ENCODE measurements around the gene DRAM2.

DRAM2 gene

DNA sequence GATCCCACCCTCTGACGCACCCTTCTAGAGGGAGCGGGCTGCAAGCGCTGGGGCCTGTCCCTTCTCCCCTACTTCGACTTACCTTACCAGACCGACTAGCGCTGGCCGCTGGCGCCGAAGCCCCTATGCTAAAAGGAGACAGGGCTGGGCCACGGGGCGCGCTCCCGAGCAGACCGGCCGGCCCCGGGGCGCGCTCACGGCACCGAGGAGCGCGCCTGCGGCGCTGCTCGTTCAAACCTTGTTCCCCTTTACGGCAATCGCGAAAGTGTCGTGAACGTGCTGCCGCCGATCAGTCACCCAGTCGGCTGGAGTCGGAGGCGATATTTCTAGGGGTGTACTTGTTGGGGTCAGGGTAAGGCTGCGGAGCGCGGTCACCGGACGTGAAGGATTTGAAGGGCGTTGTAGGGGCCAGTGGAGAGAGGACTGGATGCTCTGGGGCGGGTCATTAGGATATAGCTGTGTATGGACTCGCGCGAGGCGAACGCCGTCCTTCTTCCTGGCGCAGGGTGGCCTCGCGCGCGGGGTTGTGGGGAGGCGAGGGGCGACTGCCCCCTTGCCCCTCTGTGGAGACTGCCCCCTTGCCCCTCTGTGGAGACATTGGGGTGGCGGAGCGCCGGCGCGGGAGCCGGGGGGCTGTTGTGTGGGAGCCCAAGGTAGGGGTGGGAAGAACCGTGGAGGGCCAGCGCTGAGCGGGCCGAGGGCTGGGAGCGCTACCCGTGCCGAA is at the start of gene DRAM2, which contains the start of gene CEPT1:
Gene DRAM2, minus strand, starts transcription at position 138 of the 724 bp plus-strand sequence. CDS start 8,539 bp downstream, outside the sequence.
Gene CEPT1, plus strand, starts transcription at position 268 of the 724 bp plus-strand sequence. CDS start 7,492 bp downstream, outside the sequence.
- Mint-ChIP-seq H3K27ac (peak within 1 kb of the TSS; percentile 97), H3K36me3 (ENCODE audit: low read depth) (peaks cover 22% of the 10 kb centered on the region), H3K27me3 (ENCODE audit: low read depth) (no peaks in the 10 kb centered on the region), H3K9me3 (no peaks in the 10 kb centered on the region), H3K4me1 (ENCODE audit: low read depth) (peaks cover 32% of the 10 kb centered on the region), H3K4me3 (peak within 1 kb of the TSS; percentile 95)
- DNase-seq (ENCODE audit: low spot score) = peak; percentile 93

DNA sequence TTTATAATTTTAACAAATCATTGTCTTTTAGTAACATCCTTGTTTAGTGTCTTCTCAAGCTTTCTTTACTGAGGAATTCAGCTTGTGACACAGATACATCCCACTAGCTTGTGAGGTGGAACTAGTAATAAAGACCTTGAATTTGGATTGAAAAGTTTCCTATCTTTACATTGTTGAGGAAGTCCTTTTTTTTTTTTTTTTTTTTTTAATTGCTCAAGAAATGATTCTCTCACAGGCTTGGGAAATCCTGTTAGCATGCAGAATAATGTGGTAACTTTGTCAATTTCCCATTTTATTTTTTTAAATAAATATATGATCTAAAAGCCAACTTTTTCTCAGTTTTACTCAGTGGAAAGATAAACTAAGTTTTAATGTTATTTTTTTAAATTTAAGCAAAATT is 44.8 kb upstream of the DRAM2 start:
- H3K36me3 Mint-ChIP-seq (ENCODE audit: low read depth) = peaks cover 75% of the 10 kb centered on the region

DNA sequence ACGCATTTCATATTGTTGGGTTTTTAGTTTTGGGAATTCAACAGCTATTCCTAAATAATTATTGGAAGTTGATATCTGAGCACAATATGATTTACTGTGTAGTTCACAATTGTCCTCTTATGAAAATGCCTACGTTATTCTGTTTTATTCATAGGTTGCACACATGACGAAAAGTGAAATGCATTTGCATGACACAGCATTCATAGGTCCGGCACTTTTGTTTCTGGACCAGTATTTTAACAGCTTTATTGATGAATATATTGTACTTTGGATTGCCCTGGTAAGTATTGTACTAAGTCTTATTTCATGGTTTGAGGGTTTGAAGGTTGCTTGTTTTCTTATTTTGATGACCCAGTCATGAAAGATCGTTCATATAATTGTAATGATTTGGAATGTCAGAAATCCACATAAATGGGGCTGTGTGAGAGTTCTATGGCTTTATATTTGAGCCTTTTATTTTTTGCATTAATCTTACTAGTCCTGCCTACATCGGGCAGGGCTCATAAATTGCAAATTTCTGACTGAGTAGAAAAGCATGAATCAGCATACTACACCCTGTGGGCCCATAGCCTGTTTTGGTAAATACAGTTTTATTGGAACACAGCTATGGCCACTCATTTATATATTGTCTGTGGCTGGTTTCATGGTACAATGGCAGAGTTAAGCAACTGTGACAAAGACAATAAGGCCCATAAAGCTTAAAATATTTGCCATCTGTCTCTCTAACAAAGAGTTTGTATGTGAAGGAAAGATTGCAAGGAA is 43.6 kb upstream of the DRAM2 start:
- no peaks in the 10 kb centered on the region for H3K27me3 Mint-ChIP-seq (ENCODE audit: low read depth)

More for the DNA sequence above, 44.8 kb upstream of the DRAM2 start:
- H3K4me1 Mint-ChIP-seq (ENCODE audit: low read depth) = peaks cover 25% of the 10 kb centered on the region
- H3K9me3 Mint-ChIP-seq = no peaks in the 10 kb centered on the region
- H3K27me3 Mint-ChIP-seq (ENCODE audit: low read depth) = no peaks in the 10 kb centered on the region
- H3K4me3 Mint-ChIP-seq = no peak overlapping the region
- H3K27ac Mint-ChIP-seq = no peak overlapping the region
- no peak for DNase-seq (ENCODE audit: low spot score)

DNA sequence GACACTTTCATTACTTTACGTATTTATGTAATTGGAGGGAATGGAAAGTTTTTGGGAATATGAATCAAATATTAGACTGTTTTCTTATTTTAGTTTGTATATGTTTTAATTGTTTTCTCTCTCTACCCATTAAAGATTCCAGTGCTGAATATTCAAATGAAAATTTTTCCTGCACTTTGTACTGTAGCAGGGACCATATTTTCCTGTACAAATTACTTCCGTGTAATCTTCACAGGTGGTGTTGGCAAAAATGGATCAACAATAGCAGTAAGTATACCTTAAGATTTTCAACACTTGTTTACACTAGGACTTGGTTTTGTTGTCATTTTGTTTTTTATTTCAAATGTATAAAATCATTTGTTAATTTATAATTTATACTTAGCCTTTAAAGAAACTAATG is 42.2 kb upstream of the DRAM2 start:
- Mint-ChIP-seq H3K27me3 (ENCODE audit: low read depth) (no peaks in the 10 kb centered on the region), H3K36me3 (ENCODE audit: low read depth) (peaks cover 66% of the 10 kb centered on the region), H3K27ac (no peak overlapping the region), H3K4me1 (ENCODE audit: low read depth) (peaks cover 16% of the 10 kb centered on the region), H3K4me3 (no peak overlapping the region), H3K9me3 (no peaks in the 10 kb centered on the region)
- no peak for DNase-seq (ENCODE audit: low spot score)

More for the DNA sequence above, 43.6 kb upstream of the DRAM2 start:
- peaks cover 71% of the 10 kb centered on the region for H3K36me3 Mint-ChIP-seq (ENCODE audit: low read depth)
- H3K9me3 Mint-ChIP-seq = no peaks in the 10 kb centered on the region
- H3K4me1 Mint-ChIP-seq (ENCODE audit: low read depth) = peaks cover 18% of the 10 kb centered on the region
- DNase-seq (ENCODE audit: low spot score) = no peak
- peak overlapping the region; percentile 56 for H3K27ac Mint-ChIP-seq
- no peak overlapping the region for H3K4me3 Mint-ChIP-seq

DNA sequence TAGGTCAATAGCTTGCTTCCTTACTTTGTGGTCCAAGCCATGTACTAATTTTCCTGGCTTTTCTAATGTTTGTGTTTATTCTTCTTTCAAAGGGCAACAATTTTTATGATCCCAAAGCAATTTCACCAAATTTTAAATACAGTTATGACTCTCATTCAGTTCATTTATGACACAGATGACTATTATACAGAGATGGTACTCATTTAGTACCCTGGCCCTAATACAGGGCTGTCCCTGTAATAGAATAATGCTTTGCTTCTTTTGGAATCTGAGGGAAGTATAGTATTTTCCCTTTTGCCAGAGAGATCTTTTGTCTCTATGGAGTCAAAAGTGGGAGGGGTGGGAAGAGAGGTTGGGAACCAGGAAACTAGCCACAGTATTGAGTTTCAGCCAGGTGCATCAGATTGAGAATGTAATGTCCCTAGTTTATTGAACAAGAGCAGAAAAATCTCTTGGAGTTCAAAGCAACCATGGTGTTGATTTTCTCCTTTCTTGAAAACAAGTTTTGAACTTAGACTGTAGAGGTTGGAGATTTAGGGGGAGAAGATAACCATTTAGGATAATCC is 40.2 kb upstream of the DRAM2 start:
- H3K4me3 Mint-ChIP-seq = no peak overlapping the region
- peaks cover 54% of the 10 kb centered on the region for H3K36me3 Mint-ChIP-seq (ENCODE audit: low read depth)
- DNase-seq (ENCODE audit: low spot score) = no peak
- H3K27ac Mint-ChIP-seq = no peak overlapping the region
- peaks cover 7% of the 10 kb centered on the region for H3K4me1 Mint-ChIP-seq (ENCODE audit: low read depth)
- no peaks in the 10 kb centered on the region for H3K9me3 Mint-ChIP-seq
- no peaks in the 10 kb centered on the region for H3K27me3 Mint-ChIP-seq (ENCODE audit: low read depth)

DNA sequence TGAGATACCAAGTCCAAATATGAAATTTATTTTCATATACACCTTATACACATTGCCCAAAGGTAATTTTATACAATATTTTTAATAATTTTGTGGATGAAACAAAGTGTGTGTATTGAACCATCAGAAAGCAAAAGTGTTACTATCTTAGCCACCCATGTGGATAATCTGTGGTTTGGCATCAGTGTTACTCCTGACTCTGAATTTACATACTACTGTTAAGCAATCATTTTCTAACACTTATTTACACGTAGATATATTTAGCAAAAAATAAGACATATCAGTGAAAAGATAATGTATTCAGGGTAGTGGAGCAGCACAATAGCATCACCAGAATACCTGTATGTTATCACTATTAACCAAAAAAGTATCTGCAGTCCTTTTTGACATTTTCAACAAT is 36.8 kb upstream of the DRAM2 start:
- H3K36me3 Mint-ChIP-seq (ENCODE audit: low read depth) = peaks cover 45% of the 10 kb centered on the region
- H3K4me1 Mint-ChIP-seq (ENCODE audit: low read depth) = peaks cover 9% of the 10 kb centered on the region
- no peak overlapping the region for H3K4me3 Mint-ChIP-seq
- H3K27ac Mint-ChIP-seq = no peak overlapping the region
- no peaks in the 10 kb centered on the region for H3K9me3 Mint-ChIP-seq
- no peaks in the 10 kb centered on the region for H3K27me3 Mint-ChIP-seq (ENCODE audit: low read depth)
- DNase-seq (ENCODE audit: low spot score) = no peak

DNA sequence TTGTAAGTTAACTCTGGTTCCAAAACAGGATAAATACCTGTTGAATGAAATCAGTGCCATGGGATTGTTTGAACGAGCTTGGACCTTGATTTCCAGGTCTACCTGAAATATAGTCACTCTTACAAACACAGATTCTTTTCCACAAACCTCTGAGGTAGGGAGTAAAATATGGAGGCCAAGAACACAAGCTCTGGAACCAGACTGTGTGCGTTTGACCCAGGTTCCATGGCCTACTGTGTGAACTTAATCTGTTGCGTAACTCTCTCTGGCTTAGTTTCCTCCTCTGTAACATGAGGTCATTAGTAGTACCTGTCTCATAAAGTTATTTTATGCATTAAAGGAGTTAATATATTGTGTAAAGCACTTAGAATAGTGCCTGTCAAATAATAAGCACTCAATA is 35.5 kb upstream of the DRAM2 start:
- Mint-ChIP-seq H3K4me1 (ENCODE audit: low read depth) (peaks cover 9% of the 10 kb centered on the region), H3K4me3 (no peak overlapping the region), H3K36me3 (ENCODE audit: low read depth) (peaks cover 44% of the 10 kb centered on the region)

DNA sequence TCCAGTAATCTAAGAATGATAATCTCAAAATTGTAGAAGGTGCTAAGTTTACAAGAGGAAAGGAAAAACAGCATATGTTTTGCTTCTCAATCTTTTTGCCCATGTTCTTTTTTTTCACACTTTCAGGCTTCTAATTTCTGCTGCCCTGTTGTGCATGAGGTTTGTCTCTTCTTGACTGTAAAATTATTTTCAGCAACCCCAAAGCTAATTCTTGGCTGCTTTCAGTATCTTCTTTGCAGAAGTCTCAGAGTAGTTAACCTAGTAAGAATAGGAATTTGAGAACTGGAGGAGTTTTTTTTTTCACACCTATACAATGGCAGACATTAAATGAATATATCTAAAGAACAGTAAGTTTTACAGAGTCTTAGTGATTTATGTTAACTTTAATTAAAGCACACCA is 34.2 kb upstream of the DRAM2 start:
- peaks cover 6% of the 10 kb centered on the region for H3K4me1 Mint-ChIP-seq (ENCODE audit: low read depth)
- H3K27ac Mint-ChIP-seq = no peak overlapping the region
- no peaks in the 10 kb centered on the region for H3K9me3 Mint-ChIP-seq
- peaks cover 36% of the 10 kb centered on the region for H3K36me3 Mint-ChIP-seq (ENCODE audit: low read depth)
- no peak overlapping the region for H3K4me3 Mint-ChIP-seq
- no peak for DNase-seq (ENCODE audit: low spot score)
- no peaks in the 10 kb centered on the region for H3K27me3 Mint-ChIP-seq (ENCODE audit: low read depth)

More for the DNA sequence above, 35.5 kb upstream of the DRAM2 start:
- DNase-seq (ENCODE audit: low spot score) = no peak
- no peak overlapping the region for H3K27ac Mint-ChIP-seq
- H3K9me3 Mint-ChIP-seq = no peaks in the 10 kb centered on the region
- no peaks in the 10 kb centered on the region for H3K27me3 Mint-ChIP-seq (ENCODE audit: low read depth)

DNA sequence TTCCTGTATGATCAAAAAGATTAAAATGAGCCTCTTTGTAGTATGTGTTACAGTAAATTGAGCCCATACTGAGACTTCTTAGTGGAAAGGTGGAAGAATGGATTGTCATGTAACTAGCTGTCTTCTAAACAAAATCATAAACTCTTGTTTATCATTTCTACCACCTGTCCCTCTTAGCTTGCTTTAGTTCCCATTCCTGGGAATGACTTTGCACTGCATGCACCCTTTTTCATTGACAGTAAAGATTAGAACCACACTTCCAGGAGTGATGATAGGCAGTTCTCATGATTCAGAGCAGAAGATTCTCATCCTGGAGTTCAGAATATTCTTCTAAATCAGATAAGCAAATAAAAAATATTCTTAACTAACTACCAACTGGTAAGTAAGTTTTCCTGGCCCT is 32.6 kb upstream of the DRAM2 start:
- H3K4me3 Mint-ChIP-seq = no peak overlapping the region
- no peaks in the 10 kb centered on the region for H3K27me3 Mint-ChIP-seq (ENCODE audit: low read depth)
- no peaks in the 10 kb centered on the region for H3K9me3 Mint-ChIP-seq
- H3K4me1 Mint-ChIP-seq (ENCODE audit: low read depth) = peaks cover 6% of the 10 kb centered on the region
- H3K36me3 Mint-ChIP-seq (ENCODE audit: low read depth) = peaks cover 39% of the 10 kb centered on the region
- H3K27ac Mint-ChIP-seq = no peak overlapping the region
- DNase-seq (ENCODE audit: low spot score) = no peak

DNA sequence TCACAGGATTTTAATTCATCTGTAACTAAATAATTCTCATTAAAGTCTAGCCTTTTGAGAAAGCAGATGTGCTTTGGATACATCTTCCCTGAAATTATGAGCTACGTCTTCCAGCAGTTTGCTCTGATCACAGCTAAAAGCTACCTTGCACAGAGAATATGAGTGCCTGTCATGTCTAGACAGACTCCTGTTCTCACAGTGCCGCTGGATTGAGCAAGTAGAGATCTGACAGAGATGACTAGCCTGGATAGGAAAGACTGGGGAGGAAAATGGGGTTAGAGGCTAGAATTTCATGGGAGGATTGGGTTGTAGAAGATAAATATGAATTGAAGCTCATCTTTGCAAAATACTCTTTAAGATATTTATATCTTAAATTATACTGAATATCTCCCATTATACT is 24.3 kb upstream of the DRAM2 start:
- Mint-ChIP-seq H3K36me3 (ENCODE audit: low read depth) (peaks cover 27% of the 10 kb centered on the region), H3K27me3 (ENCODE audit: low read depth) (no peaks in the 10 kb centered on the region), H3K4me1 (ENCODE audit: low read depth) (peaks cover 2% of the 10 kb centered on the region), H3K27ac (no peak overlapping the region), H3K9me3 (no peaks in the 10 kb centered on the region), H3K4me3 (no peak overlapping the region)
- no peak for DNase-seq (ENCODE audit: low spot score)

DNA sequence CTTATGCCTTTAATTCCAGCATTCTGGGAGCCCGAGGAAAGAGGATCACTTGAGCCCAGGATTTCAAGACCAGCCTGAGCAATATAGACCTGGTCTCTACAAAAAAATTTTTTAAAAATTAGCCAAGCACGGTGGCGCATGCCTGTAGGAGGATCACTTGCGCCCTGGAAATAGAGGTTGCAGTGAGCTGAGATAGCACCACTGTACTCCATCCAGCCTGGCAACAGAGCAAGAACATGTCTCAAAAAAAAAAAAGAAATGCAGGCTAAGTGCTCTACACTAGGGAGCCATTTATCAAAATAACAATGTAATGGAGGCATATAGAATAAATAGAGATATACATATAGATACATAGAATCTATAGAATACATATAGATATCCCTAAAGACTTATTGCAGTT is 23.5 kb upstream of the DRAM2 start:
- Mint-ChIP-seq H3K4me3 (no peak overlapping the region), H3K9me3 (no peaks in the 10 kb centered on the region), H3K4me1 (ENCODE audit: low read depth) (peaks cover 2% of the 10 kb centered on the region), H3K36me3 (ENCODE audit: low read depth) (peaks cover 24% of the 10 kb centered on the region), H3K27ac (no peak overlapping the region), H3K27me3 (ENCODE audit: low read depth) (no peaks in the 10 kb centered on the region)
- no peak for DNase-seq (ENCODE audit: low spot score)

DNA sequence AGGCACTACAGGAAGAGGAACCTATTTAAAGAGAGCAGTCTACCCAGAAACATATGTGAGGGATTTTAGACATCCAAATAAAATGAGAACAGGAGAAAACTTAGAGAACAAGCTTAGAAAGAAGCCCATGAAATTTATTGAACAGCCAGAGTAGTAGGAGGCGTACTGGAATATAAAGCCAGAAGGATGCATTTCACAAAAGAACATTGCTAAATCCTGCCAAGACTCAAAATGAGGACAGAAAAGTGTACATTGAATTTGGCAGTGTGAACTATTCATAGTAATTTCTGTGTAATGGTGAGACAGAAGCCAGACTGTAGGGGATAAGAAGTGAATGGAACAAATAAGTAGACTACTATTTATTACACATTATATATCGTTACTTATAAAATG is 22.6 kb upstream of the DRAM2 start:
- Mint-ChIP-seq H3K27ac (no peak overlapping the region), H3K36me3 (ENCODE audit: low read depth) (peaks cover 18% of the 10 kb centered on the region)

DNA sequence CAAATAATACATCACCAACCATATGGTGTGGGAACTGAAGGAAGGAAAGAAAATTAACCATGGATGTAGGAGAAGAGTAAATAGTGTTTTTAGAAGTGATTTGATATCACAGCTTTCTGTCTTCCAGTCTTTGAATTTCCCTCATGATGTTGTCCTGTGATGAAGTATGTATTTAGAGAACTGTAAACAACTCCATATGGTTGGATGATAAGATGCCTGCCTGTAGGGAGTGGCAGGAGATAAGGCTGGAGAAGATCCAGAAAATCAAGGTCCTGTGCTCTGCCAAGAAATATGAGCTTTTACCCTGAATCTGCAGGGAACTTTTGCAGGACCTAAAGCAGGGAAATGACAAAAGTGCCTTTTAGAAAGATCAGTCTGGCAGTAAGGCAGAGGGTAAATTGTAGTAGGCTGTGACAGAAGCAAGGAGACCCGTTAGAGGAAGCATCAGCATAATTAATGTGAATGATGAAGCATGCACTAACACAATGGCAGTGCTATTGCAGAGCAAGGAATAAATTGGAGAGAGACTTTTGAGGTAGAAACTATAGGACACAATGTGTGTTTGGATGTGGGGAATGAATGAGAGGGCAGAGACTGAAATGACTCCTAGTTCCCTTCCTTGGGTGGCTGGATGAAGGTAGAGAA is 22.1 kb upstream of the DRAM2 start:
- Mint-ChIP-seq H3K9me3 (no peaks in the 10 kb centered on the region), H3K4me1 (ENCODE audit: low read depth) (peaks cover 2% of the 10 kb centered on the region), H3K27me3 (ENCODE audit: low read depth) (no peaks in the 10 kb centered on the region), H3K36me3 (ENCODE audit: low read depth) (peaks cover 18% of the 10 kb centered on the region), H3K27ac (no peak overlapping the region), H3K4me3 (no peak overlapping the region)
- no peak for DNase-seq (ENCODE audit: low spot score)

More for the DNA sequence above, 22.6 kb upstream of the DRAM2 start:
- DNase-seq (ENCODE audit: low spot score) = no peak
- Mint-ChIP-seq H3K27me3 (ENCODE audit: low read depth) (no peaks in the 10 kb centered on the region), H3K9me3 (no peaks in the 10 kb centered on the region), H3K4me3 (no peak overlapping the region), H3K4me1 (ENCODE audit: low read depth) (peaks cover 2% of the 10 kb centered on the region)

DNA sequence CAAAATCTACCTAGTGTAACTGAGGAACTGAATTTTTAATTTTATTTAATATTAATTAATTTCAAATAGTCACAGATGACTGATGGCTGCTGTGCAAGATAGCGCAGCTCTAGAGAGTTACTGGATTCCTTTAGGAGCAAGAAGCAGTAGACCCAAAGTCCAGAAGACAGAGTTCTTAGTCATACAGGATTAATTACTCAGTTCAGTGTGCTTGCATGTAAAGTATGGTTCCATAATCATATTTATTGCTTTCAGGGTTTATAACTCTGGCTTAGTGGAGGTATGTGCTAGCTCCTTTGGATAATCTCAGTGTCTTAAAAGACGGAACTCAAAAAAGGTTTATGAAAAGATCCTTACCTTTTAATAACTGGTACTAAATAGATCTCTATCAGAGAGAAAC is 17.5 kb upstream of the DRAM2 start:
- no peak for DNase-seq (ENCODE audit: low spot score)
- Mint-ChIP-seq H3K4me1 (ENCODE audit: low read depth) (peaks cover 26% of the 10 kb centered on the region), H3K36me3 (ENCODE audit: low read depth) (peaks cover 51% of the 10 kb centered on the region), H3K4me3 (no peak overlapping the region), H3K9me3 (no peaks in the 10 kb centered on the region), H3K27ac (no peak overlapping the region), H3K27me3 (ENCODE audit: low read depth) (no peaks in the 10 kb centered on the region)
